Chondrocyte (in vitro differentiated cells): ENCODE measurements around the gene PTGES. TPM values are rescaled to one million over a fixed set of nuclear protein-coding genes. Genes with fewer than 3 reads are reported as not detected.
"Not testable (repeated sequence)": the region's sequence is repeated elsewhere in the genome, so short reads cannot be mapped to it uniquely, and the experiment has no call there.

ENCODE experiments used
- DNase-seq: peaks from one replicate; pipeline ENCODE4 v3.0.0; 2021; ENCODE audit warnings: mixed read lengths, low spot score
- H3K27ac Mint-ChIP-seq: one replicate; pipeline ENCODE4 v1.8.0; 2021; ENCODE audit warnings: mild to moderate bottlenecking, moderate library complexity, mixed read lengths; ENCODE audit not compliant: unreplicated experiment
- H3K27me3 Mint-ChIP-seq: 2 replicates; pipeline ENCODE4 v1.8.0; 2021; ENCODE audit warnings: low read depth, mixed read lengths
- H3K36me3 Mint-ChIP-seq: 2 replicates; pipeline ENCODE4 v1.8.0; 2021; ENCODE audit warnings: low read depth, mixed read lengths
- H3K4me1 Mint-ChIP-seq: 2 replicates; pipeline ENCODE4 v1.8.0; 2021; ENCODE audit warnings: low read depth, mild to moderate bottlenecking, mixed read lengths
- H3K4me3 Mint-ChIP-seq: one replicate; pipeline ENCODE4 v1.8.0; 2021; ENCODE audit warnings: mild to moderate bottlenecking, moderate library complexity, mixed read lengths; ENCODE audit not compliant: unreplicated experiment
- H3K9me3 Mint-ChIP-seq: 2 replicates; pipeline ENCODE4 v1.8.0; 2021; ENCODE audit warnings: low read depth, mixed read lengths
- total RNA-seq: library from RNA; stranded (reverse); gene quantifications from 3 replicates; pipeline ENCODE4 v1.2.1, GENCODE V29; 2021
- TF ChIP-seq, protein P1 (sequence below): fragments of 200-600 bp; sonication (generic); IDR thresholded peaks from 2 replicates; pipeline ENCODE4 v1.5.0; 2021; ENCODE audit warnings: antibody characterized with exemption, mild to moderate bottlenecking, moderate library complexity

PTGES gene
- total RNA-seq, 1 donor from 2014 or later, result 1.3 TPM

DNA sequence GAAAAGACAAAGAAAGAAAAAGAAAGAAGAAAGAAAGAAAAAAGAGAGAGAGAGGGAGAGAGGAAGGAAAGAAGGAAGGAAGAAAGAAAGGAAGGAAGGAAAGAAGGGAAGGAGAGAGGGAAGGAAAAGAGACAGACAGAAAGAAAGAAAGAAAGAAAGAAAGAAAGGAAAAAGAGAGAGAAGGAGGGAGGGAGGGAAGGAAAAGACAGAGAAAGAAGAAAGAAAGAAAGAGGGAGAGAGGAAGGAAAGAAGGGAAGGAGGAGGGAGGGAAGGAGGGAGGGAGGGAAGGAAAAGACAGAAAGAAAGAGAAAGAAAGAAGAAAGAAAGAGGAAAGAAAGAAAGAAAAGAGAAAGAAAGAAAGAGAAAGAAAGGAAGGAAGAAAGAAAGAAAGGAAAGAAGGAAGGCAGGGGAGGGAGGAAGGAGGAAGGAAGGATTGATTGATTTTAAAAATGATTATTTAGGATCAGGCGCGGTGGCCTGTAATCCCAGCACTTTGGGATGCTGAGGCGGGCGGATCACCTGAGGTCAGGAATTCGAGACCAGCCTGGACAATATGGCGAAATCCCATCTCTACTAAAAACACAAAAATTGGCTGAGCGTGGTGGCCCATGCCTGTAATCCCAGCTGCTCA is 26.8 kb upstream of the PTGES start:
- H3K9me3 Mint-ChIP-seq, result no peaks in the 10 kb centered on the region
- H3K4me3 Mint-ChIP-seq, result no peak overlapping the region
- TF ChIP-seq, protein P1, sequence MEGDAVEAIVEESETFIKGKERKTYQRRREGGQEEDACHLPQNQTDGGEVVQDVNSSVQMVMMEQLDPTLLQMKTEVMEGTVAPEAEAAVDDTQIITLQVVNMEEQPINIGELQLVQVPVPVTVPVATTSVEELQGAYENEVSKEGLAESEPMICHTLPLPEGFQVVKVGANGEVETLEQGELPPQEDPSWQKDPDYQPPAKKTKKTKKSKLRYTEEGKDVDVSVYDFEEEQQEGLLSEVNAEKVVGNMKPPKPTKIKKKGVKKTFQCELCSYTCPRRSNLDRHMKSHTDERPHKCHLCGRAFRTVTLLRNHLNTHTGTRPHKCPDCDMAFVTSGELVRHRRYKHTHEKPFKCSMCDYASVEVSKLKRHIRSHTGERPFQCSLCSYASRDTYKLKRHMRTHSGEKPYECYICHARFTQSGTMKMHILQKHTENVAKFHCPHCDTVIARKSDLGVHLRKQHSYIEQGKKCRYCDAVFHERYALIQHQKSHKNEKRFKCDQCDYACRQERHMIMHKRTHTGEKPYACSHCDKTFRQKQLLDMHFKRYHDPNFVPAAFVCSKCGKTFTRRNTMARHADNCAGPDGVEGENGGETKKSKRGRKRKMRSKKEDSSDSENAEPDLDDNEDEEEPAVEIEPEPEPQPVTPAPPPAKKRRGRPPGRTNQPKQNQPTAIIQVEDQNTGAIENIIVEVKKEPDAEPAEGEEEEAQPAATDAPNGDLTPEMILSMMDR, result no peak
- no peak overlapping the region for H3K27ac Mint-ChIP-seq
- no peak for DNase-seq
- peaks cover 18% of the 10 kb centered on the region for H3K4me1 Mint-ChIP-seq
- H3K27me3 Mint-ChIP-seq, result peaks cover 3% of the 10 kb centered on the region
- H3K36me3 Mint-ChIP-seq, result no peaks in the 10 kb centered on the region

DNA sequence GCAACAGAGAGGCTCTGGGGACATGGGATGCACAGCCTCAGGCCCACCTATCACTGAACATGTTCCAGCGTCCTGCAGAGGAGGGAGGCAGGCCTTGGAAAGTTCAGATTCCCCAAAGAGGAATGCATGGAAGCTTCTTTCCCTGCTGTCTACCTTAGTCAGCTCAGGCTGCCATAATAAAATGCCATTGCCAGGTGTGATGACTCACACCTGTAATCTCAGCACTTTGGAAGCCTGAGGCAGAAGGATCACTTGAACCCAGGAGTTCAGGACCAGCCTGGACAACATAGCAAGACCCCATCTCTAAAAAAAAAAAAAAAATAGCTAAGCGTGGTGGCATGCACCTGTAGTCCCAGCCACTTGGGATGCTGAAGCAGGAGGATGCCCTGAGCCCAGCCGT is 25.6 kb upstream of the PTGES start:
- peaks cover 3% of the 10 kb centered on the region for H3K27me3 Mint-ChIP-seq
- peaks cover 14% of the 10 kb centered on the region for H3K4me1 Mint-ChIP-seq
- no peak overlapping the region for H3K27ac Mint-ChIP-seq
- H3K4me3 Mint-ChIP-seq, result no peak overlapping the region
- H3K36me3 Mint-ChIP-seq, result no peaks in the 10 kb centered on the region
- DNase-seq, result no peak
- no peaks in the 10 kb centered on the region for H3K9me3 Mint-ChIP-seq
- TF ChIP-seq, protein P1, result no peak

DNA sequence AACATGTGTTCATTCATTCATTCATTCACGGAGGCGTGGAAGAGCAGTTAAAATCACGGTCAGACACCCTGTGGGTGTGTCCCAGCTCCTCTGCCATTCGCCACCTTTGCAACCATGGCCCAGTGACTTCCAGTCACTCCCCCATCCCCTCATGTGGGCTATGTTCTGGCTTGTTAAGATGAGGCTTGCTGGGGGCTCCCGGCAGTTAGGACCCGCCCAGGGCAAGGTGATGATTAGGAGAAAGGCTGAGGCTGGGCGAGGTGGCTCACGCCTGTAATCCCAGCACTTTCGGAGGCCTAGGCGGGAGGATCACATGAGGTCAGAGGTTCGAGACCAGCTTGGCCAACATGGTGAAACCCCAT is 24.9 kb upstream of the PTGES start:
- Mint-ChIP-seq H3K4me3 (no peak overlapping the region), H3K9me3 (no peaks in the 10 kb centered on the region), H3K27me3 (peaks cover 3% of the 10 kb centered on the region), H3K27ac (no peak overlapping the region), H3K4me1 (peaks cover 14% of the 10 kb centered on the region), H3K36me3 (no peaks in the 10 kb centered on the region)
- DNase-seq, result no peak
- TF ChIP-seq, protein P1, result no peak

DNA sequence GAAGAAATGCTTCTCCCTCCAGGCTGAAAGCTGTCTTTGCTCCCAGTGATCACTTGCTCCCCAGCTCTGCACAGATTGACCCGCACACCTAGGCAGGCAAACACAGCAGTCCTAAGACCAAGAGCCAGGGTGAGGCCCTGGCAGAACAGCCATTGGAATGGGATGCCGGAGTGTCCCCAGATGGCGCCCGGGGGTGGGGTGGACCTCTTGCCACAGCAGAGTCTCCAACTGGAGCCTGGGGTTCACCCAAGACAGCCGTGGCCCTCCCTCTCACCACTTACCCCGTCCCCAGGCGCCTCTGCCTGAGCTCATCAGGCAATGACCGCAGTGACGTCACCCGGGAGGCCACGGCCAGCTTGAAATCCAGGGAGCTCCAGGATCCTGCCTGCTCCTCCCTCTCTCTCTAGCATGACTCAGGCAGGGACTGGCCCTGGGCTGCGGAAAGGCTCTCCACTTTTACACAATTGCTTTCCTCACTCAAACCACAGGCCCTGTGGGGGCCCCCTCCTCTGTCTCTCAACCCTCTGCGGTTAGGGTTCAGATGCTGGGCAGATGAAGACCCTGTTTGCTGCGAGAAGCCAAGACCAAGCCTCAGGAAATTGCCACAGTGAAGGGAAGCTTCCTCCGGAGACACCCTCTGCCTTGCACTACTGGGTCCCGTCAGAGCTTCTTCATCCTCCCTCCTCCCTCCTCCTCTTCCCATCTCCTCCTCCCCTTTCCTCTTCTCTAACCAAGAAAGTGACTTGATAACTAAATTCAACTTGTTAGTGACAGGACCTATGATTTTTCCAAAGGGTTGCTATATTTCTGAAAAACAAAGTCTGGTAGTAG is 24.3 kb upstream of the PTGES start:
- H3K9me3 Mint-ChIP-seq, result no peaks in the 10 kb centered on the region
- peaks cover 14% of the 10 kb centered on the region for H3K4me1 Mint-ChIP-seq
- H3K27me3 Mint-ChIP-seq, result peaks cover 3% of the 10 kb centered on the region
- peak; percentile 97 for DNase-seq
- H3K36me3 Mint-ChIP-seq, result no peaks in the 10 kb centered on the region
- TF ChIP-seq, protein P1, result no peak
- H3K27ac Mint-ChIP-seq, result peak overlapping the region; percentile 92
- peak overlapping the region; percentile 49 for H3K4me3 Mint-ChIP-seq

DNA sequence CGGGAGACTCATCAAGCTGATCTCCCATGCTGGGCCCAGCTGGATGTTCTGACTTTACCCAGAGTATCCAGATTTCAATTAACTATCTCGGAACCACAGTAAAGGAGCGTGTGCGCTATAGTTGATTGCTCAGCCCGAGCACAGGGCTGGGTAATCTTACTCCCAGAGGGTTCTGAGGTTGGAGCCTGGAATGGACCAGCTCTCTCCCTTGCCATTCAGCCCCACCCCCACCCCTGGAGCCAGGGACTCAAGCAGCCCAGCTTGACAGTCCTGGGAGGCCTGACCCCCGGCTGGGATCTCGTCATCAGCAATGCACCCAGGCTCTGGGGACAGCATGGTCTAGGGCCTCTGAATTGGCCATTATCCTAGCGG is 23.7 kb upstream of the PTGES start:
- Mint-ChIP-seq H3K4me1 (peaks cover 14% of the 10 kb centered on the region), H3K9me3 (no peaks in the 10 kb centered on the region), H3K4me3 (peak overlapping the region; percentile 49), H3K36me3 (no peaks in the 10 kb centered on the region), H3K27me3 (peaks cover 3% of the 10 kb centered on the region), H3K27ac (peak overlapping the region; percentile 92)
- no peak for DNase-seq
- TF ChIP-seq, protein P1, result no peak

DNA sequence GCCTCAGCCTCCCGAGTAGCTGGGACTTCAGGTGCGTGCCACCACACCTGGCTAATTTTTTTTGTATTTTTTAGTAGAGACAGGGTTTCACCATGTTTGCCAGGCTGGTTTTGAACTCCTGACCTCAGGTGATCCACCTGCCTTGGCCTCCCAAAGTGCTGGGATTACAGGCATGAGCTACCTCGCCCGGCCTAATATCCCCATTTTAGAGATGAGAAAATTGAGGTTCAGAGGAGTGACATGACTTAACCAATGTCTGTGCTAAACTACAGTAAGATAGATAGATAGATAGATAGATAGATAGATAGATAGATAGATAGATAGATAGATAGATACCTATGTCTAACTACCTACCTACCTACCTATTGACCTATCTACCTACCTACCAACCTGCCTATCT is 23.3 kb upstream of the PTGES start:
- not testable (repeated sequence) for H3K36me3 Mint-ChIP-seq, H3K4me3 Mint-ChIP-seq, H3K9me3 Mint-ChIP-seq, H3K27ac Mint-ChIP-seq, H3K27me3 Mint-ChIP-seq, DNase-seq
- H3K4me1 Mint-ChIP-seq, result peaks cover 14% of the 10 kb centered on the region
